SK-N-SH (cell line): ENCODE measurements around the gene MAD2L1. TPM values are rescaled to one million over a fixed set of nuclear protein-coding genes. Genes with fewer than 3 reads are reported as not detected.

Experiments
- CTCF ChIA-PET: fragments of 300-600, 350-600 bp; formaldehyde crosslinking; extraction: SDS; loops from one replicate; lab custom pipeline; 2021; lab: Yijun Ruan, JAX
- POLR2A ChIA-PET: fragments of 350-600 bp; sonication (Branson Sonifier 250); formaldehyde crosslinking; extraction: SDS; loops from one replicate; lab custom pipeline; 2020; ENCODE audit warnings: antibody characterized with exemption, inconsistent platforms; lab: Yijun Ruan, JAX
- DNase-seq: peaks from one replicate; pipeline ENCODE4 v3.0.0; 2012
- H2AFZ ChIP-seq: fragments of 200-600 bp; sonication (generic); 2 replicates; pipeline ENCODE4 v1.8.1; 2016; ENCODE audit warnings: antibody characterized with exemption, mild to moderate bottlenecking, low read depth
- H3F3A ChIP-seq: fragments of 200-600 bp; sonication (generic); replicated peaks from 2 replicates; pipeline ENCODE3; 2016; ENCODE audit warnings: antibody characterized with exemption, mild to moderate bottlenecking; ENCODE audit not compliant: insufficient read depth
- H3K27ac ChIP-seq, 2 experiments: fragments of 200-500 bp in 1 of 2; fragments of 200-600 bp in 1 of 2; sonication (Bioruptor generic) in 1 of 2; sonication (generic), shearing (Covaris generic) in 1 of 2; 2 replicates each; pipeline versions ENCODE4 v1.5.1 to v1.6.1; 2014 to 2016; ENCODE audit warnings: low read depth in 2 of 2, inconsistent platforms in 1 of 2, low read length in 1 of 2, mild to moderate bottlenecking in 1 of 2, mixed read lengths in 1 of 2
- H3K27me3 ChIP-seq: fragments of 200-600 bp; sonication (generic), shearing (Covaris generic); 2 replicates; pipeline ENCODE4 v1.6.1; 2016; ENCODE audit warnings: mixed run types; ENCODE audit not compliant: insufficient read depth
- H3K36me3 ChIP-seq, 2 experiments: fragments of 200-500 bp in 1 of 2; fragments of 200-600 bp in 1 of 2; sonication (Bioruptor generic) in 1 of 2; sonication (generic) in 1 of 2; replicated peaks in 1 of 2; 2 replicates each; pipeline versions ENCODE3 to v1.5.1; 2014 to 2016; ENCODE audit warnings: low read length in 1 of 2, mild to moderate bottlenecking in 1 of 2; ENCODE audit not compliant: insufficient read depth in 2 of 2, control insufficient read depth in 1 of 2
- H3K4me1 ChIP-seq, 2 experiments: fragments of 200-500 bp in 1 of 2; fragments of 200-600 bp in 1 of 2; sonication (Bioruptor generic) in 1 of 2; sonication (generic), shearing (Covaris generic) in 1 of 2; 2 replicates each; pipeline versions ENCODE4 v1.5.1 to v1.6.1; 2014 to 2016; ENCODE audit warnings: low read depth in 1 of 2, low read length in 1 of 2, mixed run types in 1 of 2; ENCODE audit not compliant: insufficient read depth in 2 of 2, control insufficient read depth in 1 of 2
- H3K4me2 ChIP-seq: fragments of 200-600 bp; sonication (generic), shearing (Covaris generic); 2 replicates; pipeline ENCODE4 v1.6.1; 2017; ENCODE audit warnings: mixed run types
- H3K4me3 ChIP-seq, 2 experiments: fragments of 200-500 bp in 1 of 2; fragments of 200-600 bp in 1 of 2; sonication (Bioruptor generic) in 1 of 2; sonication (generic), shearing (Covaris generic) in 1 of 2; 2 replicates each; pipeline versions ENCODE4 v1.5.1 to v1.8.1; 2014 to 2016; ENCODE audit warnings: low read depth in 2 of 2, inconsistent platforms in 1 of 2, low read length in 1 of 2, mild to moderate bottlenecking in 1 of 2, mixed read lengths in 1 of 2, moderate library complexity in 1 of 2
- H3K79me2 ChIP-seq: fragments of 200-600 bp; sonication (generic); 2 replicates; pipeline ENCODE4 v1.8.1; 2017; ENCODE audit warnings: mild to moderate bottlenecking; ENCODE audit not compliant: insufficient read depth
- H3K9ac ChIP-seq: fragments of 200-600 bp; sonication (generic); 2 replicates; pipeline ENCODE4 v1.6.1; 2017; ENCODE audit warnings: mixed run types
- H3K9me2 ChIP-seq: fragments of 200-600 bp; sonication (generic); 2 replicates; pipeline ENCODE4 v1.6.1; 2017; ENCODE audit warnings: mixed run types
- H3K9me3 ChIP-seq: fragments of 200-600 bp; sonication (generic); 2 replicates; pipeline ENCODE4 v1.6.1; 2017; ENCODE audit warnings: mixed run types, mild to moderate bottlenecking, moderate library complexity
- H4K20me1 ChIP-seq: fragments of 200-600 bp; sonication (generic); 2 replicates; pipeline ENCODE4 v1.6.1; 2017; ENCODE audit warnings: mild to moderate bottlenecking, mixed run types; ENCODE audit not compliant: insufficient read depth
- FOSL2 ChIP-seq: IDR thresholded peaks from 2 replicates; pipeline ENCODE4 v1.4.0; 2012; ENCODE audit warnings: low read depth, mild to moderate bottlenecking, moderate library complexity, borderline replicate concordance
- FOXM1 ChIP-seq: IDR thresholded peaks from 2 replicates; pipeline ENCODE4 v1.4.0; 2012; ENCODE audit warnings: low read depth, mild to moderate bottlenecking
- GABPA ChIP-seq: IDR thresholded peaks from 2 replicates; pipeline ENCODE4 v1.4.0; 2012; ENCODE audit warnings: low read depth, mild to moderate bottlenecking
- MAX ChIP-seq: IDR thresholded peaks from 2 replicates; pipeline ENCODE4 v1.4.0; 2012; ENCODE audit warnings: low read depth
- MEF2A ChIP-seq: IDR thresholded peaks from 2 replicates; pipeline ENCODE4 v1.4.0; 2012; ENCODE audit warnings: low read depth, borderline replicate concordance
- MXI1 ChIP-seq: IDR thresholded peaks from 2 replicates; pipeline ENCODE4 v1.6.1; 2012; ENCODE audit warnings: mild to moderate bottlenecking, low read depth, low read length, improper control_type of control experiment
- NRF1 ChIP-seq: IDR thresholded peaks from 2 replicates; pipeline ENCODE4 v1.6.1; 2012; ENCODE audit warnings: low read depth, mild to moderate bottlenecking, low read length
- PBX3 ChIP-seq: IDR thresholded peaks from 2 replicates; pipeline ENCODE4; 2012
- POLR2AphosphoS5 ChIP-seq: IDR thresholded peaks from 2 replicates; pipeline ENCODE4 v1.6.1; 2012; ENCODE audit warnings: low read depth, low read length
- RFX5 ChIP-seq: IDR thresholded peaks from 2 replicates; pipeline ENCODE4 v1.6.1; 2012; ENCODE audit warnings: mild to moderate bottlenecking, improper control_type of control experiment, low read length
- RXRA ChIP-seq: IDR thresholded peaks from 2 replicates; pipeline ENCODE4 v1.4.0; 2012; ENCODE audit warnings: low read depth, mild to moderate bottlenecking, borderline replicate concordance
- SIN3A ChIP-seq: IDR thresholded peaks from 2 replicates; pipeline ENCODE4 v1.6.1; 2012; ENCODE audit warnings: low read depth, mild to moderate bottlenecking, low read length, moderate library complexity, borderline replicate concordance
- TAF1 ChIP-seq: IDR thresholded peaks from 2 replicates; pipeline ENCODE4 v1.6.1; 2012; ENCODE audit warnings: low read depth, mild to moderate bottlenecking, low read length, moderate library complexity, borderline replicate concordance
- YY1 ChIP-seq: IDR thresholded peaks from 2 replicates; pipeline ENCODE4 v1.4.0; 2012; ENCODE audit warnings: low read depth, mild to moderate bottlenecking
- WGBS: methylation state at CpG from one replicate; pipeline ENCODE4 v1.1.6; 2017; ENCODE audit warnings: low lambda C conversion rate; 5-methylcytosine and 5-hydroxymethylcytosine counted together
- polyA plus RNA-seq, 3 experiments: library from polyadenylated mRNA; depleted of rRNA; stranded (reverse); fragments of >200 nt; gene quantifications; 2 replicates each; pipeline ENCODE4 v1.2.3, GENCODE V29; 2012
- TF ChIP-seq, protein P1 (sequence below): fragments of 200-600 bp; sonication (generic); IDR thresholded peaks from 2 replicates; pipeline ENCODE4 v1.6.1; 2017; ENCODE audit warnings: antibody characterized with exemption, mild to moderate bottlenecking, moderate library complexity
- TF ChIP-seq, protein P2 (sequence below): IDR thresholded peaks from 2 replicates; pipeline ENCODE4 v1.4.0; 2012; ENCODE audit warnings: low read depth, borderline replicate concordance
- TF ChIP-seq, protein P3 (sequence below): IDR thresholded peaks from 2 replicates; pipeline ENCODE4 v1.4.0; 2012; ENCODE audit warnings: low read depth, borderline replicate concordance
- TF ChIP-seq, protein P4 (sequence below): fragments of 150-350 bp; IDR thresholded peaks from 2 replicates; pipeline ENCODE4 v1.6.1; 2016; ENCODE audit warnings: mild to moderate bottlenecking, low read depth, low read length

MAD2L1 gene
- polyA plus RNA-seq, 1 of the 3 experiments (the other 2 are of a cell fraction): 37.4 TPM

GRCh38 chr4:120007896-120008436 lies 58.7 kb downstream of the MAD2L1 start:
- H2AFZ ChIP-seq: no peak overlapping the region
- H3K9me3 ChIP-seq: no peaks in the 10 kb centered on the region
- no peaks in the 10 kb centered on the region for H3K36me3 ChIP-seq
- TF ChIP-seq MEF2A (no peak), MXI1 (no peak), SIN3A (no peak), FOSL2 (no peak)
- TF ChIP-seq, all 33 proteins: peak for 0
- ChIA-PET CTCF (interaction anchor here (2.2 kb wide), 1 partner anchor 379 kb away, joined by 9 read pairs; the partner anchor contains the start of gene PDE5A), POLR2A (no interaction called here)
- Histone ChIP-seq H3K9me2 (no peaks in the 10 kb centered on the region), H3K4me3 (no peak overlapping the region), H4K20me1 (no peaks in the 10 kb centered on the region), H3F3A (no peaks in the 10 kb centered on the region), H3K4me1 (no peaks in the 10 kb centered on the region; a peak in 1 of 4 replicates), H3K4me2 (no peak overlapping the region), H3K27ac (no peak overlapping the region), H3K79me2 (no peaks in the 10 kb centered on the region), H3K9ac (no peak overlapping the region), H3K27me3 (no peaks in the 10 kb centered on the region)
- no peak for DNase-seq
- WGBS: 79% methylated on average over 5 of the region's 5 CpGs

- no peak overlapping the region for H3K9ac ChIP-seq
- H3K4me3 ChIP-seq: no peak overlapping the region
- H3K9me2 ChIP-seq: no peaks in the 10 kb centered on the region
- H3K79me2 ChIP-seq: no peaks in the 10 kb centered on the region
- CTCF ChIA-PET: interaction anchor here (2.2 kb wide), 1 partner anchor 379 kb away, joined by 9 read pairs; the partner anchor contains the start of gene PDE5A
- no peaks in the 10 kb centered on the region for H3F3A ChIP-seq
- TF ChIP-seq GABPA: no peak
- TF ChIP-seq, protein P1, sequence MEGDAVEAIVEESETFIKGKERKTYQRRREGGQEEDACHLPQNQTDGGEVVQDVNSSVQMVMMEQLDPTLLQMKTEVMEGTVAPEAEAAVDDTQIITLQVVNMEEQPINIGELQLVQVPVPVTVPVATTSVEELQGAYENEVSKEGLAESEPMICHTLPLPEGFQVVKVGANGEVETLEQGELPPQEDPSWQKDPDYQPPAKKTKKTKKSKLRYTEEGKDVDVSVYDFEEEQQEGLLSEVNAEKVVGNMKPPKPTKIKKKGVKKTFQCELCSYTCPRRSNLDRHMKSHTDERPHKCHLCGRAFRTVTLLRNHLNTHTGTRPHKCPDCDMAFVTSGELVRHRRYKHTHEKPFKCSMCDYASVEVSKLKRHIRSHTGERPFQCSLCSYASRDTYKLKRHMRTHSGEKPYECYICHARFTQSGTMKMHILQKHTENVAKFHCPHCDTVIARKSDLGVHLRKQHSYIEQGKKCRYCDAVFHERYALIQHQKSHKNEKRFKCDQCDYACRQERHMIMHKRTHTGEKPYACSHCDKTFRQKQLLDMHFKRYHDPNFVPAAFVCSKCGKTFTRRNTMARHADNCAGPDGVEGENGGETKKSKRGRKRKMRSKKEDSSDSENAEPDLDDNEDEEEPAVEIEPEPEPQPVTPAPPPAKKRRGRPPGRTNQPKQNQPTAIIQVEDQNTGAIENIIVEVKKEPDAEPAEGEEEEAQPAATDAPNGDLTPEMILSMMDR: no peak
- no peak for TF ChIP-seq POLR2AphosphoS5
- TF ChIP-seq MAX: no peak
- TF ChIP-seq FOXM1: no peak
- no peak for TF ChIP-seq NRF1
- TF ChIP-seq PBX3: no peak
- TF ChIP-seq, protein P2, sequence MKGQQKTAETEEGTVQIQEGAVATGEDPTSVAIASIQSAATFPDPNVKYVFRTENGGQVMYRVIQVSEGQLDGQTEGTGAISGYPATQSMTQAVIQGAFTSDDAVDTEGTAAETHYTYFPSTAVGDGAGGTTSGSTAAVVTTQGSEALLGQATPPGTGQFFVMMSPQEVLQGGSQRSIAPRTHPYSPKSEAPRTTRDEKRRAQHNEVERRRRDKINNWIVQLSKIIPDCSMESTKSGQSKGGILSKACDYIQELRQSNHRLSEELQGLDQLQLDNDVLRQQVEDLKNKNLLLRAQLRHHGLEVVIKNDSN: no peak
- no peak for TF ChIP-seq RXRA
- TF ChIP-seq TAF1: no peak
- TF ChIP-seq, protein P3, sequence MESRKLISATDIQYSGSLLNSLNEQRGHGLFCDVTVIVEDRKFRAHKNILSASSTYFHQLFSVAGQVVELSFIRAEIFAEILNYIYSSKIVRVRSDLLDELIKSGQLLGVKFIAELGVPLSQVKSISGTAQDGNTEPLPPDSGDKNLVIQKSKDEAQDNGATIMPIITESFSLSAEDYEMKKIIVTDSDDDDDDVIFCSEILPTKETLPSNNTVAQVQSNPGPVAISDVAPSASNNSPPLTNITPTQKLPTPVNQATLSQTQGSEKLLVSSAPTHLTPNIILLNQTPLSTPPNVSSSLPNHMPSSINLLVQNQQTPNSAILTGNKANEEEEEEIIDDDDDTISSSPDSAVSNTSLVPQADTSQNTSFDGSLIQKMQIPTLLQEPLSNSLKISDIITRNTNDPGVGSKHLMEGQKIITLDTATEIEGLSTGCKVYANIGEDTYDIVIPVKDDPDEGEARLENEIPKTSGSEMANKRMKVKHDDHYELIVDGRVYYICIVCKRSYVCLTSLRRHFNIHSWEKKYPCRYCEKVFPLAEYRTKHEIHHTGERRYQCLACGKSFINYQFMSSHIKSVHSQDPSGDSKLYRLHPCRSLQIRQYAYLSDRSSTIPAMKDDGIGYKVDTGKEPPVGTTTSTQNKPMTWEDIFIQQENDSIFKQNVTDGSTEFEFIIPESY: no peak
- TF ChIP-seq, protein P4, sequence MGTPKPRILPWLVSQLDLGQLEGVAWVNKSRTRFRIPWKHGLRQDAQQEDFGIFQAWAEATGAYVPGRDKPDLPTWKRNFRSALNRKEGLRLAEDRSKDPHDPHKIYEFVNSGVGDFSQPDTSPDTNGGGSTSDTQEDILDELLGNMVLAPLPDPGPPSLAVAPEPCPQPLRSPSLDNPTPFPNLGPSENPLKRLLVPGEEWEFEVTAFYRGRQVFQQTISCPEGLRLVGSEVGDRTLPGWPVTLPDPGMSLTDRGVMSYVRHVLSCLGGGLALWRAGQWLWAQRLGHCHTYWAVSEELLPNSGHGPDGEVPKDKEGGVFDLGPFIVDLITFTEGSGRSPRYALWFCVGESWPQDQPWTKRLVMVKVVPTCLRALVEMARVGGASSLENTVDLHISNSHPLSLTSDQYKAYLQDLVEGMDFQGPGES: no peak
- TF ChIP-seq RFX5: no peak
- TF ChIP-seq YY1: no peak
- no peak for TF ChIP-seq FOSL2
- H3K4me1 ChIP-seq: no peaks in the 10 kb centered on the region; a peak in 1 of 4 replicates
- no peaks in the 10 kb centered on the region for H3K27me3 ChIP-seq
- H3K27ac ChIP-seq: no peak overlapping the region
- DNase-seq: no peak
- H3K36me3 ChIP-seq: no peaks in the 10 kb centered on the region
- no peaks in the 10 kb centered on the region for H3K9me3 ChIP-seq
- POLR2A ChIA-PET: no interaction called here
- H2AFZ ChIP-seq: no peak overlapping the region
- 25% methylated on average over 5 of the region's 5 CpGs for WGBS
- no peaks in the 10 kb centered on the region for H4K20me1 ChIP-seq
- H3K4me2 ChIP-seq: no peak overlapping the region
Observed at GRCh38 chr4:120007191-120007871, 59.3 kb downstream of the MAD2L1 start.
